GM12892 (cell line): ENCODE results near the gene PLK1.

Experiments
- POLR2A ChIP-seq: IDR thresholded peaks from 2 replicates; pipeline ENCODE4 v1.6.1; 2011; ENCODE audit warnings: low read depth, low read length, control low read depth
- POLR2AphosphoS5 ChIP-seq: IDR thresholded peaks from 2 replicates; pipeline ENCODE4 v1.6.1; 2011; ENCODE audit warnings: low read depth, low read length, control low read depth
- TAF1 ChIP-seq: IDR thresholded peaks from 2 replicates; pipeline ENCODE4 v1.6.1; 2011; ENCODE audit warnings: low read depth, mild to moderate bottlenecking, control low read depth, low read length, borderline replicate concordance

GRCh38 chr16:23676924-23677480 lies 1.7 kb upstream of the PLK1 start:
- TF ChIP-seq POLR2A (no peak), TAF1 (no peak), POLR2AphosphoS5 (no peak)
